Keratinocyte (primary cell): ENCODE measurements around the gene SEMA3D. TPM values are rescaled to one million over a fixed set of nuclear protein-coding genes. Genes with fewer than 3 reads are reported as not detected.

Experiments used
- DNase-seq: peaks from one replicate; pipeline ENCODE4 v3.0.0-alpha.2; 2011; ENCODE audit warnings: low read depth, missing footprints, low spot score
- FAIRE-seq: peaks from 2 replicates; lab custom pipeline; 2011; peaks lifted over from hg19 to GRCh38; lab: Jason Lieb, UNC
- H2AFZ ChIP-seq: 2 replicates; pipeline ENCODE4 v1.6.0; 2012; ENCODE audit warnings: low read length, control low read depth, inconsistent platforms; ENCODE audit not compliant: control insufficient read depth
- H3K27ac ChIP-seq: 2 replicates; pipeline ENCODE4 v1.5.1; 2011; ENCODE audit warnings: low read length; ENCODE audit not compliant: control insufficient read depth, insufficient read depth
- H3K27me3 ChIP-seq: 3 replicates; pipeline ENCODE4 v1.6.0; 2011; ENCODE audit warnings: low read length; ENCODE audit not compliant: control insufficient read depth, insufficient read depth; ENCODE audit errors: extremely low read depth
- H3K36me3 ChIP-seq, 2 experiments: 2 replicates in 1 of 2; 3 replicates in 1 of 2; pipeline ENCODE4 v1.5.1; 2011; ENCODE audit warnings: low read length in 2 of 2, mild to moderate bottlenecking in 1 of 2; ENCODE audit not compliant: control insufficient read depth in 2 of 2, insufficient read depth in 2 of 2; ENCODE audit errors: extremely low read depth in 1 of 2
- H3K4me1 ChIP-seq: 3 replicates; pipeline ENCODE4 v1.5.1; 2011; ENCODE audit warnings: low read length; ENCODE audit not compliant: control insufficient read depth, insufficient read depth; ENCODE audit errors: extremely low read depth
- H3K4me2 ChIP-seq: 3 replicates; pipeline ENCODE4 v1.6.0; 2011; ENCODE audit warnings: low read depth, low read length; ENCODE audit not compliant: control insufficient read depth, insufficient read depth; ENCODE audit errors: extremely low read depth
- H3K4me3 ChIP-seq, 3 experiments: fragments of 200-600 bp in 1 of 3; sonication (generic) in 1 of 3; 2 replicates in 2 of 3; 3 replicates in 1 of 3; pipeline ENCODE4 v1.5.1; 2011 to 2016; ENCODE audit warnings: low read length in 3 of 3, mild to moderate bottlenecking in 3 of 3, control low read depth in 2 of 3, inconsistent platforms in 1 of 3, low read depth in 1 of 3, mixed read lengths in 1 of 3, mixed run types in 1 of 3, moderate library complexity in 1 of 3; ENCODE audit not compliant: control insufficient read depth in 2 of 3, insufficient read depth in 2 of 3; ENCODE audit errors: extremely low read depth in 1 of 3
- H3K79me2 ChIP-seq: 2 replicates; pipeline ENCODE4 v1.6.0; 2012; ENCODE audit warnings: low read length; ENCODE audit not compliant: control insufficient read depth, insufficient read depth
- H3K9ac ChIP-seq: 3 replicates; pipeline ENCODE4 v1.6.0; 2011; ENCODE audit warnings: low read length; ENCODE audit not compliant: control insufficient read depth, insufficient read depth; ENCODE audit errors: extremely low read depth
- H3K9me1 ChIP-seq: 3 replicates; pipeline ENCODE4 v1.6.0; 2011; ENCODE audit warnings: low read length; ENCODE audit not compliant: control insufficient read depth, insufficient read depth; ENCODE audit errors: extremely low read depth
- H3K9me3 ChIP-seq: 2 replicates; pipeline ENCODE4 v1.5.1; 2012; ENCODE audit warnings: low read depth, low read length; ENCODE audit not compliant: control insufficient read depth
- H4K20me1 ChIP-seq: 3 replicates; pipeline ENCODE4 v1.6.0; 2011; ENCODE audit warnings: low read length; ENCODE audit not compliant: control insufficient read depth, insufficient read depth; ENCODE audit errors: extremely low read depth
- CTCF ChIP-seq, 3 experiments: IDR thresholded peaks in 1 of 3; conservative IDR thresholded peaks in 1 of 3; optimal IDR thresholded peaks in 1 of 3; 2 replicates in 2 of 3; 3 replicates in 1 of 3; pipeline versions ENCODE3 to v1.5.1; 2011; ENCODE audit warnings: low read length in 3 of 3, mild to moderate bottlenecking in 3 of 3, moderate library complexity in 2 of 3, control low read depth in 1 of 3, inconsistent platforms in 1 of 3; ENCODE audit not compliant: insufficient read depth in 2 of 3; ENCODE audit errors: extremely low read depth in 1 of 3
- EZH2 ChIP-seq: IDR thresholded peaks from one replicate; pipeline ENCODE4 v1.6.1; 2012; ENCODE audit warnings: inconsistent platforms, mild to moderate bottlenecking, low read length, moderate library complexity
- dilution Hi-C: fragments of 300-500 bp; cut with MboI; formaldehyde crosslinking; loops from one replicate; pipeline ENCODE4 v1.7.0; 2020; ENCODE audit warnings: low sequenced_read_pairs; ENCODE audit not compliant: extremely low pct_ligation_motif_present
- polyA plus RNA-seq, 5 experiments: library from polyadenylated mRNA; depleted of rRNA in 3 of 5; stranded (reverse) in 3 of 5; stranded (forward) in 1 of 5; unstranded in 1 of 5; fragments of >200 nt; gene quantifications; 1 replicate in 1 of 5; 2 replicates in 3 of 5; 3 replicates in 1 of 5; pipeline versions ENCODE4 v1.2.1 to v1.2.3, GENCODE V29; 2011 to 2012; ENCODE audit warnings: missing spikeins in 2 of 5, low read depth in 1 of 5, low replicate concordance in 1 of 5

Gene SEMA3D
- polyA plus RNA-seq, 1 donor (not counting 4 experiments of a cell fraction or from before 2014, with no cell fraction given) = 5.2 TPM

- Histone ChIP-seq H2AFZ (no peak overlapping the region), H3K4me2 (no peak overlapping the region), H4K20me1 (no peaks in the 10 kb centered on the region), H3K27ac (no peak overlapping the region), H3K9ac (no peak overlapping the region), H3K79me2 (no peaks in the 10 kb centered on the region), H3K4me1 (peaks cover 27% of the 10 kb centered on the region), H3K9me1 (no peaks in the 10 kb centered on the region), H3K4me3 (no peak overlapping the region), H3K36me3 (no peaks in the 10 kb centered on the region), H3K9me3 (no peaks in the 10 kb centered on the region), H3K27me3 (no peaks in the 10 kb centered on the region)
- no peak for FAIRE-seq
- no peak for DNase-seq
- dilution Hi-C loops = no loop called here
- TF ChIP-seq CTCF (optimal IDR thresholded peaks at IDR 0.05 in 1 of 3, IDR thresholded peaks at IDR 0.05 in 1 of 3, conservative IDR thresholded peaks at IDR 0.05 in 1 of 3; ENCODE audit: extremely low read depth in 1 of 3, insufficient read depth in 2 of 3, low read length in 3 of 3) = no peak
- TF ChIP-seq EZH2 = no peak
Measured at GRCh38 chr7:85106719-85107118, 80.1 kb downstream of the SEMA3D start.

- Histone ChIP-seq H3K4me1 (peaks cover 30% of the 10 kb centered on the region), H4K20me1 (no peaks in the 10 kb centered on the region), H3K4me3 (no peak overlapping the region), H3K9me1 (no peaks in the 10 kb centered on the region), H3K9ac (no peak overlapping the region), H2AFZ (no peak overlapping the region), H3K9me3 (no peaks in the 10 kb centered on the region), H3K36me3 (no peaks in the 10 kb centered on the region), H3K27me3 (no peaks in the 10 kb centered on the region), H3K27ac (peak overlapping the region; percentile 27), H3K79me2 (no peaks in the 10 kb centered on the region), H3K4me2 (peak overlapping the region; percentile 46)
- DNase-seq (no peak), FAIRE-seq (peak; percentile 57)
- dilution Hi-C loops = no loop called here
- TF ChIP-seq CTCF (optimal IDR thresholded peaks at IDR 0.05 in 1 of 3, IDR thresholded peaks at IDR 0.05 in 1 of 3, conservative IDR thresholded peaks at IDR 0.05 in 1 of 3; ENCODE audit: extremely low read depth in 1 of 3, insufficient read depth in 2 of 3, low read length in 3 of 3) = no peak
- TF ChIP-seq EZH2 = no peak
Measured at GRCh38 chr7:85104432-85105205, 82.2 kb downstream of the SEMA3D start.
